ENCODE data around the gene BICDL2.
A peak's percentile ranks its signal among the peaks of the same experiment; 100 is the strongest.

Gene BICDL2

DNA sequence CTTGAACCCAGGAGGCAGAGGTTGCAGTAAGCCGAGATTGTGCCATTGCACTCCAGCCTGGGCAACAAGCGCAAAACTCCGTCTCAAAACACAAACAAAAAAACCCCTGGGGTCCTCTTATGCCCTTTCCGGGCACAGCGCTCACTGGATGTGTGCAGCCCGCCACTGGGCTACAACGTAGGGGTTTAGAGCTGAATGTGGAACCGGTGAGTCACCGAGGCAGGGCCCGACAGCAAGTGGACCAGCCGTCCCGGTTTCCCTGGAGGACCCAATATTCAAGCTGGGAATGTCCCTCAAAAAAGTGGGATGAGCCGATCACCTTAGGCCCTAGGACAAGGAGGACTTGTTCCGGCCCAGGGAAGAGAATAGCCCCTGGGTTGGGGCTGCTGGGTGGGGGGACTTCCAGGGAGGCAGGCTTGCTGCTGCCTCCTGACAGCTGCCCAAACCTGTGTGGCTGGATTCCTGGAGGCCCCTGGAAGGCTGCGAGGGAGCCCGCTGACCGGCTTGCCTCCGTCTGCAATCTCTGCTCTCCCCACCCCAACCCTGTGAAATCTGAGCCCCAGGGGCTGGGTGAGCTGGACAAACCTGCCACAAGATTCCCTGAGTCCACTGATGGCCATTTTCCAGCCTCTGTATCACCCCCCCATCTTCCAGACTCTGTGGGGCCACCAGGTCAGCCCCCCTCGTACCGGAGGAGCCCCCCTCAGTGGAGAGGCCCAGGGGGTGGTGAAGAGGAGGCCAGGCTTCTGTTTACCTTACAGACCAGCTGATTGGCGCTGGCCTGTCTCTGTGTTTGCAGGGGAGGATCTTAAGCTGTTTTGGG is 27.0 kb downstream of the BICDL2 start:
- H3K4me3 ChIP-seq (ENCODE audit: low read length), result no peak overlapping the region
- DNase-seq (ENCODE audit: low read depth), result no peak
- TF ChIP-seq, protein P1, sequence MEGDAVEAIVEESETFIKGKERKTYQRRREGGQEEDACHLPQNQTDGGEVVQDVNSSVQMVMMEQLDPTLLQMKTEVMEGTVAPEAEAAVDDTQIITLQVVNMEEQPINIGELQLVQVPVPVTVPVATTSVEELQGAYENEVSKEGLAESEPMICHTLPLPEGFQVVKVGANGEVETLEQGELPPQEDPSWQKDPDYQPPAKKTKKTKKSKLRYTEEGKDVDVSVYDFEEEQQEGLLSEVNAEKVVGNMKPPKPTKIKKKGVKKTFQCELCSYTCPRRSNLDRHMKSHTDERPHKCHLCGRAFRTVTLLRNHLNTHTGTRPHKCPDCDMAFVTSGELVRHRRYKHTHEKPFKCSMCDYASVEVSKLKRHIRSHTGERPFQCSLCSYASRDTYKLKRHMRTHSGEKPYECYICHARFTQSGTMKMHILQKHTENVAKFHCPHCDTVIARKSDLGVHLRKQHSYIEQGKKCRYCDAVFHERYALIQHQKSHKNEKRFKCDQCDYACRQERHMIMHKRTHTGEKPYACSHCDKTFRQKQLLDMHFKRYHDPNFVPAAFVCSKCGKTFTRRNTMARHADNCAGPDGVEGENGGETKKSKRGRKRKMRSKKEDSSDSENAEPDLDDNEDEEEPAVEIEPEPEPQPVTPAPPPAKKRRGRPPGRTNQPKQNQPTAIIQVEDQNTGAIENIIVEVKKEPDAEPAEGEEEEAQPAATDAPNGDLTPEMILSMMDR (conservative IDR thresholded peaks at IDR 0.05; ENCODE audit: low read depth, low read length), result no peak

- no peak for DNase-seq (ENCODE audit: low read depth)
- H3K4me3 ChIP-seq (ENCODE audit: low read length), result no peak overlapping the region
- TF ChIP-seq, protein P1 (conservative IDR thresholded peaks at IDR 0.05; ENCODE audit: low read depth, low read length), result no peak
Measured at GRCh38 chr16:3008690-3009037, 28.1 kb downstream of the BICDL2 start.

DNA sequence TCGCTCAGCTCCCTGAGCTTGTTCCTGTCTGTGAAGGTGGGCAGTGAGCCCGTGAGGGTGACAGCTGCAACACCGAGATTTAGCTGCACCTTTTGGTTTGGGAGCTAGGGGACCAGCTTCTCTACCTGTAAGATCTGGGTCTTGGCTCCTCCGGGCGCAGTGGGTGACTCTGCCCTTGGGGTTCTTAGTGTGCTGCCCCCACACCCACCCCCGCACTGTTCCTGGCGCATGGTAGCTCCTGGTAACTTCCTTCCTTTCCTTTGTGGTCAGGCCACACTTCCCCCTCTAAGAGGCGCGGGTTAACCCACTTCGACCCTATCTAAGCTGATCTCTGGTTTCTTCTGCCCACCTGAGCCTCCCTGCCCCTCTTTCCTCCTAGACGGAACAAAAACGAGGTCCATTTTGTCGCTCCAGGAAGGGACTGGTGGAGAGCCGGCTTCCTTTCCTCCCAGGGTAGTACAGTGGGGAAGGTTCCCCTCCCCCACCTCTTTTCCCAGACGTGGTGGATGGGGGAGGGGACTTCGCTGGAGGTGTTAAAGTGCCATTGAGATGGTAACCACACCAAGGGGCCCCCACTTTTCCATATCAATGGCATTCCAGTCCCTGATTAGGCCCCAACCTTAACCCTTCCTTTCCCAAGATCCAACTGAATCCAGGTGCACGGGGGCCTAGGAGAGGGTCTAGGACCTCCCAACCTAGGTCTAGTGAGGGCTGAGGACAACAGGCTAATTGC is 28.6 kb downstream of the BICDL2 start:
- H3K4me3 ChIP-seq (ENCODE audit: low read length), result no peak overlapping the region
- TF ChIP-seq, protein P1 (conservative IDR thresholded peaks at IDR 0.05; ENCODE audit: low read depth, low read length), result no peak
- DNase-seq (ENCODE audit: low read depth), result no peak

- H3K4me3 ChIP-seq (ENCODE audit: low read length), result no peak overlapping the region
- TF ChIP-seq, protein P1 (conservative IDR thresholded peaks at IDR 0.05; ENCODE audit: low read depth, low read length), result no peak
- DNase-seq (ENCODE audit: low read depth), result no peak
Measured at GRCh38 chr16:3007059-3007956, 29.4 kb downstream of the BICDL2 start.

DNA sequence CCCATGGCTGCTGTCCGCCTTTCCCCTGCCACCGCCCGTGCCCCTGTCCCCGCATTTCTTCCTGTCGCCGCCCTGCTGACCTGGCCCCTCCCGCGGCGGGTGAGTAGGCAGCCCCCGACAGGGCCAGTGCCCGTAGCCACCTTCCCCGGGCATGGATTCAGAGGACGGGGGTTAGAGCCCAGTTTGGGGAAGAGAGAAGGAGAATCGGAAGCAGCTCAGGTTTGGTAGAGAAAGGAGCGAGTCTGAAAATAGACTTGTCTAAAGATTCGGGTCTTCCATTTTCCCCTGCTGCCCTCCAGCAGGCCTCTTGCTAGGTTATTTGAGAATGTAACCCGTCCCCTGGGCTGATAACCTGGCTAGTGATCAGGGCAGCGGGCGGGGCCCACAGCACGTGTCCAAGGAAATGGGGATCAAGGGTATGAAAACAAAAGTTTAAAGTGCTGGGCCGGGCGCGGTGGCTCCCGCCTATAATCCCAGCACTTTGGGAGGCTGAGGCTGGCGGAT is 31.9 kb downstream of the BICDL2 start:
- DNase-seq (ENCODE audit: low read depth), result no peak

DNA sequence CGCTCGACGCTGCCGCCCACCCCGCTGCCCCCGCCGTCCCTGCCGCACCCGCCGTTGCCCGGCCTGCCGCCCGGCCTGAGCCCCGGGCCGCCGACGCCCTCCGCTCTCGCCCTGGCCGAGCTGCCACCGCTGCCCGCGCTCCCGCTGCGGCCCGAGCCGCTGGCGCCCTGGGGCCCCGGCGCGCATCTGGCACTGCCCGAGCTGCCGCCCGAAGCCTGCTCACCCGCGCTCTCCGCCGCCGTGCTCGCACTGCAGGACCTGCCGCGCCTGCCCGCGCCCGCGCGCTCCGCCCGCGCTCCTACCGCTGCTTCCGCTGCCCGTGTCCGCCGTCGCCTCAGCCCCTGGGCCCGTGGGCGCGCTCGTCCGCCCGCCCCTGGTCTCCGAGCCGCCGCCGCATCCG is 32.4 kb downstream of the BICDL2 start:
- H3K4me3 ChIP-seq (ENCODE audit: low read length), result no peak overlapping the region
- TF ChIP-seq, protein P1 (conservative IDR thresholded peaks at IDR 0.05; ENCODE audit: low read depth, low read length), result no peak
- no peak for DNase-seq (ENCODE audit: low read depth)

More for the DNA sequence above, 31.9 kb downstream of the BICDL2 start:
- TF ChIP-seq, protein P1 (conservative IDR thresholded peaks at IDR 0.05; ENCODE audit: low read depth, low read length), result no peak
- H3K4me3 ChIP-seq (ENCODE audit: low read length), result peak overlapping the region; percentile 57

Data from retinal pigment epithelial cell (primary cell).